ENCODE results near the gene SPIRE2. TPM values are rescaled to one million over a fixed set of nuclear protein-coding genes. Genes with fewer than 3 reads are reported as not detected.

Gene SPIRE2
- total and polyA plus RNA-seq, 2 of the 13 experiments (the other 11 are each of a cell fraction or from before 2014, with no cell fraction given) = 13.3 to 37.5 TPM

- peak; percentile 13 for TF ChIP-seq YY1 (IDR thresholded peaks at IDR 0.05; ENCODE audit: insufficient read depth, insufficient replicate concordance, low read depth, low read length)
- TF ChIP-seq ZBTB37 (CRISPR knock-in tag; IDR thresholded peaks at IDR 0.05) = no peak
- TF ChIP-seq CBX1 (IDR thresholded peaks at IDR 0.05; ENCODE audit: low read depth) = no peak
- TF ChIP-seq PAXIP1 (CRISPR knock-in tag; conservative IDR thresholded peaks at IDR 0.05) = no peak
- no peak for TF ChIP-seq PHF8 (CRISPR knock-in tag; IDR thresholded peaks at IDR 0.05)
- no peak for TF ChIP-seq MXD3 (CRISPR knock-in tag; IDR thresholded peaks at IDR 0.05)
- TF ChIP-seq MAFK (conservative IDR thresholded peaks at IDR 0.05 in 1 of 2, IDR thresholded peaks at IDR 0.05 in 1 of 2; ENCODE audit: low read length in 2 of 2) = no peak
- no peak for TF ChIP-seq HMG20A (CRISPR knock-in tag; IDR thresholded peaks at IDR 0.05; ENCODE audit: borderline replicate concordance)
- TF ChIP-seq CHD2 (IDR thresholded peaks at IDR 0.05; ENCODE audit: low read depth, low read length) = no peak
- no peak for TF ChIP-seq ZZZ3 (CRISPR knock-in tag; IDR thresholded peaks at IDR 0.05; ENCODE audit: borderline replicate concordance)
- TF ChIP-seq TSC22D2 (CRISPR knock-in tag; IDR thresholded peaks at IDR 0.05; ENCODE audit: borderline replicate concordance) = no peak
- no peak for TF ChIP-seq ZNF781 (CRISPR knock-in tag; IDR thresholded peaks at IDR 0.05; ENCODE audit: borderline replicate concordance, not compliant biosample characterization)
- peak; percentile 85; the same call in 1 of the 2 replicates for TF ChIP-seq TFAP4 (IDR thresholded peaks at IDR 0.05; ENCODE audit: borderline replicate concordance, low read depth)
- no peak for TF ChIP-seq ZNF558 (CRISPR knock-in tag; IDR thresholded peaks at IDR 0.05; ENCODE audit: borderline replicate concordance)
- no peak for TF ChIP-seq TRIM22 (IDR thresholded peaks at IDR 0.05)
- 0 out of 2 replicates have a peak, but pooled peaks have one; percentile 25 for TF ChIP-seq THAP11 (CRISPR knock-in tag; IDR thresholded peaks at IDR 0.05)
- TF ChIP-seq STAT5B (CRISPR knock-in tag; IDR thresholded peaks at IDR 0.05) = no peak
- peak; percentile 37; the same call in 1 of the 2 replicates for TF ChIP-seq ZFP91 (CRISPR knock-in tag; IDR thresholded peaks at IDR 0.05; ENCODE audit: borderline replicate concordance)
- no peak for TF ChIP-seq ZNF235 (CRISPR knock-in tag; IDR thresholded peaks at IDR 0.05; ENCODE audit: borderline replicate concordance)
Measured at GRCh38 chr16:89909777-89910716, 81.8 kb downstream of the SPIRE2 start (continued).

Data from HepG2 (cell line).